Neutrophil (primary cell): ENCODE data around the gene PHPT1.
"Not testable (repeated sequence)": the region's sequence is repeated elsewhere in the genome, so short reads cannot be mapped to it uniquely, and the experiment has no call there.

ENCODE experiments used
- H3K27ac ChIP-seq: fragments of 200-600 bp; sonication (generic); 2 replicates; pipeline ENCODE4 v1.5.1; 2016; ENCODE audit warnings: mild to moderate bottlenecking, moderate library complexity
- H3K27me3 ChIP-seq: fragments of 200-600 bp; sonication (generic); 2 replicates; pipeline ENCODE4 v1.6.0; 2016; ENCODE audit warnings: mild to moderate bottlenecking
- H3K36me3 ChIP-seq: fragments of 200-600 bp; sonication (generic); 2 replicates; pipeline ENCODE4 v1.5.1; 2017
- H3K4me1 ChIP-seq, 2 experiments: fragments of 200-600 bp in 1 of 2; sonication (generic) in 1 of 2; 1 replicate in 1 of 2; 2 replicates in 1 of 2; pipeline versions ENCODE4 v1.5.1 to v1.6.1; 2013 to 2016; ENCODE audit warnings: low read depth in 1 of 2, low read length in 1 of 2, mild to moderate bottlenecking in 1 of 2, moderate library complexity in 1 of 2; ENCODE audit not compliant: control insufficient read depth in 1 of 2, insufficient read depth in 1 of 2
- H3K4me3 ChIP-seq, 2 experiments: fragments of 200-600 bp in 1 of 2; sonication (generic) in 1 of 2; 1 replicate in 1 of 2; 2 replicates in 1 of 2; pipeline ENCODE4 v1.5.1; 2013 to 2016; ENCODE audit warnings: low read depth in 1 of 2, low read length in 1 of 2, mild to moderate bottlenecking in 1 of 2, moderate library complexity in 1 of 2
- H3K9me3 ChIP-seq: fragments of 200-600 bp; sonication (generic); 2 replicates; pipeline ENCODE4 v1.5.1; 2016
- CTCF ChIP-seq: fragments of 200-600 bp; sonication (generic); IDR thresholded peaks from 2 replicates; pipeline ENCODE4 v1.5.1; 2016; ENCODE audit warnings: antibody characterized with exemption

The PHPT1 gene

DNA sequence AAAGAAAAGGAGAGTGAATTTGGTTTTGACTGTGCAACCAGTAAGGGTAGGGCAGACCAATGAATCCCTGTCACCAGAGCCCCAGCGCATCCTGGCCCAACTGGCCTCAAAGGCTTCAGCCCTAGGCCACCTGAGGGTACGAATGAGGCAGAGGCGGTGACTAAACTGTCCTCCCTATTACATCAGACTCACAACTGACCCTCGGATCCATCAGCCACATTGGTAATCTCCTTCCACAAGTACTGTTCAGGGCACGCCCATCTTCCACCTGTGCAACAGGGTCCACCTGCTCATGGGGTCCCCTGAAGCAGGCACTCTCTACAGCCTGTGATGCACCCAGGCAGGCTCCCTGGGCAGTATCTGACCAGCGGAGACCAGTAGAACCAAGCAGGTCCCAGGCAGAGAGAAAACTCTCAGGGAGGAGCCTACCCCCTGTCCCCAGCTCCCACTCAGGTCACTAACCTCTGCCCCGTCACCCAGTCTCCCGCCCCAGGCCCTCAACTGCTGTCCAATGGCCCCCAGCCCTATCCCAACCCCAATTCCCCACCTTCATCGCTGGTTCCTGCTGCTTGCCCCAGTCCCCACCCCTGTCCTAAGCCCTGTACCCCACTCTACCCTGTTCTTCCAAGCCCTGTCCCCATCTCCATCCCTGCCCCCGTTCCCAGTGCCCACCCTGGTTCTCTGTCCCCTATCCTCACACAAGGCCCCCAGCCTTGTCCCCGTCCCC, 16.0 kb downstream of the PHPT1 start:
- no peak for TF ChIP-seq CTCF
- peaks cover 36% of the 10 kb centered on the region for H3K36me3 ChIP-seq
- no peaks in the 10 kb centered on the region for H3K27me3 ChIP-seq
- peak overlapping the region; percentile 68 to 90 for H3K4me3 ChIP-seq
- H3K4me1 ChIP-seq = peaks cover 13 to 15% of the 10 kb centered on the region in 2 experiments
- H3K27ac ChIP-seq = peak overlapping the region; percentile 87
- H3K9me3 ChIP-seq = no peaks in the 10 kb centered on the region

DNA sequence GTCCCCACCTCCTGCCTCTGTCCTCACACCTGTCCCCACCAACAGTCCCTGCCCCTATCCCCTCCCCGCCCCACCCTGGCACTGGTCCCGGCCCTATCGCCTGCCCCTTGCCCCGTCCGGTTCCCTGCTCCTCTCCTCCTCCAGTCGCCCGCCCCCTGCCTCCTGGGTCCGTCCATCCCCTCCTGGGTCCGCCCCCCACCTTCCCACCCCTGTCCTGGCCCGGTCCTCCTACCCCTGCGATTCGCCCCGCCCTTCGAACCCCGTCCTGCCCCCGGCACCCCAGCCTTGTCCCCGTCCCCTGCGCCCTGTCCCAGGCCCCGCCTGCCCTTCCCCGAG, 16.5 kb downstream of the PHPT1 start:
- peak overlapping the region; percentile 87 for H3K27ac ChIP-seq
- H3K4me1 ChIP-seq = peaks cover 13 to 15% of the 10 kb centered on the region in 2 experiments
- H3K4me3 ChIP-seq = peak overlapping the region; percentile 68 to 90
- no peaks in the 10 kb centered on the region for H3K9me3 ChIP-seq
- TF ChIP-seq CTCF = no peak
- no peaks in the 10 kb centered on the region for H3K27me3 ChIP-seq
- peaks cover 32% of the 10 kb centered on the region for H3K36me3 ChIP-seq

GRCh38 chr9:136866898-136867421, 17.8 kb downstream of the PHPT1 start:
- not testable (repeated sequence) for H3K27me3 ChIP-seq, H3K9me3 ChIP-seq, H3K27ac ChIP-seq
- Histone ChIP-seq H3K36me3 (peaks cover 19% of the 10 kb centered on the region), H3K4me3 (peak overlapping the region; percentile 68 to 90), H3K4me1 (peaks cover 13 to 15% of the 10 kb centered on the region in 2 experiments)

DNA sequence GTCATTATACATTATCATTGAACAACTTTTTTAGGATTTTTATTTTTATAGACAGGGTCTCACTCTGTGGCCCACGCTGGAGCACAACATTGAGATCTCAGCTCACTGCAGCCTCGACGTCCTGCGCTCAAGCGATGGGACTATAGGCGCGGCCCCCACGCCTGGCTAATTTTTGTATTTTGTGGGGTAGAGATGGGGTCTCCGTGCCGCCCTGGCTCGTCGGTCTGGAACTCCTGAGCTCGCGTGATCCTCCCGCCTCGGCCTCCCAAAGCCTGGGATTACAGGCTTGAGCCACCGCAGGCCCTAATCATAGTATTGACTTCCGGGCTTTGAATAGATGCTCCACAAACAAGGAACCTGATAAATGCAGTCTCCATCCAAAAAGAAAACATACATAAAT, 18.3 kb downstream of the PHPT1 start:
- no peak overlapping the region for H3K27ac ChIP-seq
- peaks cover 14% of the 10 kb centered on the region for H3K36me3 ChIP-seq
- no peak overlapping the region for H3K4me3 ChIP-seq
- no peak for TF ChIP-seq CTCF
- H3K9me3 ChIP-seq = no peaks in the 10 kb centered on the region
- H3K27me3 ChIP-seq = no peaks in the 10 kb centered on the region
- H3K4me1 ChIP-seq = peaks cover 13 to 15% of the 10 kb centered on the region in 2 experiments

- Histone ChIP-seq H3K27ac (no peak overlapping the region), H3K27me3 (no peaks in the 10 kb centered on the region), H3K36me3 (peaks cover 10% of the 10 kb centered on the region), H3K4me3 (no peak overlapping the region), H3K9me3 (no peaks in the 10 kb centered on the region), H3K4me1 (peaks cover 13 to 15% of the 10 kb centered on the region in 2 experiments)
- no peak for TF ChIP-seq CTCF
These were observed 18.7 kb downstream of the PHPT1 start for GRCh38 chr9:136867917-136868316.

GRCh38 chr9:136868644-136869043, 19.4 kb downstream of the PHPT1 start:
- Histone ChIP-seq H3K9me3 (no peaks in the 10 kb centered on the region), H3K36me3 (peaks cover 3% of the 10 kb centered on the region), H3K4me3 (no peak overlapping the region), H3K27me3 (no peaks in the 10 kb centered on the region), H3K27ac (no peak overlapping the region), H3K4me1 (peaks cover 13 to 15% of the 10 kb centered on the region in 2 experiments)
- TF ChIP-seq CTCF = no peak

- H3K27ac ChIP-seq, H3K36me3 ChIP-seq, H3K9me3 ChIP-seq, H3K4me3 ChIP-seq, H3K27me3 ChIP-seq: not testable (repeated sequence)
- H3K4me1 ChIP-seq = peaks cover 13 to 14% of the 10 kb centered on the region in 2 experiments
These were observed 20.4 kb downstream of the PHPT1 start for GRCh38 chr9:136869611-136870010.
